Astrocyte of the spinal cord (primary cell): ENCODE measurements around the gene HECA.

Experiments
- DNase-seq: peaks from one replicate; pipeline ENCODE4 v3.0.0; 2011; ENCODE audit warnings: low read depth, low spot score
- H3K4me3 ChIP-seq: 2 replicates; pipeline ENCODE4 v1.5.1; 2011; ENCODE audit warnings: low read depth, mild to moderate bottlenecking, low read length, moderate library complexity
- in situ Hi-C: cut with HindIII; loops from 2 replicates; pipeline ENCODE4 v1.10.0; 2017; ENCODE audit warnings: low sequenced_read_pairs
- TF ChIP-seq, protein P1 (sequence below): IDR thresholded peaks from 2 replicates; pipeline ENCODE4 v1.5.1; 2012; ENCODE audit warnings: low read depth, mild to moderate bottlenecking, low read length, inconsistent platforms

HECA gene

DNA sequence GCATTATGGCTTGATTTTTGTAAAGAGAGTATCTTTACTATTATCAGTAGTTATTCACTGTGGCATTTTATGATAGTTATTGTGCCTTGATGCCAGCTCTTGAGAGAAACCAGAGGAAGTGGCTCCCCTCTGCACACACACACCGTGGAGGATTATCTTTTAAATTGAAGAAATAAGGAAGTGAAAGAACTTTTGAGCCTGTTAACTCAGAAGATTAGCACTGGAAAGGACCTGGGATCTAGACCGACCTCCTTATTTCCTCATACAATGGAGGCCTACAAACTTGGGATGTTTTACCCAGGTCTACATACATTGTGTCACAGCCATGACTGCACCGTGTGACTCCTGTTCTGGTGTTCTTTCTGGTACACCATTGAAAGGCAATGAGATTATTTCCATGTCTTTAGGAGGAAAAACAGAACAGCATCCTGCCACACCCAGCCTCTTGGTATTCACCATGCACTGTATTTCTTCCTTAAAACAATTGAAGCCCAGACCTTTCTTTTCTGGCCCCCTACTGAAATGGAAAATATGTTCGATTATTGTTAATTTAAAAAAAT is 40.6 kb downstream of the HECA start:
- H3K4me3 ChIP-seq: no peak overlapping the region
- TF ChIP-seq, protein P1, sequence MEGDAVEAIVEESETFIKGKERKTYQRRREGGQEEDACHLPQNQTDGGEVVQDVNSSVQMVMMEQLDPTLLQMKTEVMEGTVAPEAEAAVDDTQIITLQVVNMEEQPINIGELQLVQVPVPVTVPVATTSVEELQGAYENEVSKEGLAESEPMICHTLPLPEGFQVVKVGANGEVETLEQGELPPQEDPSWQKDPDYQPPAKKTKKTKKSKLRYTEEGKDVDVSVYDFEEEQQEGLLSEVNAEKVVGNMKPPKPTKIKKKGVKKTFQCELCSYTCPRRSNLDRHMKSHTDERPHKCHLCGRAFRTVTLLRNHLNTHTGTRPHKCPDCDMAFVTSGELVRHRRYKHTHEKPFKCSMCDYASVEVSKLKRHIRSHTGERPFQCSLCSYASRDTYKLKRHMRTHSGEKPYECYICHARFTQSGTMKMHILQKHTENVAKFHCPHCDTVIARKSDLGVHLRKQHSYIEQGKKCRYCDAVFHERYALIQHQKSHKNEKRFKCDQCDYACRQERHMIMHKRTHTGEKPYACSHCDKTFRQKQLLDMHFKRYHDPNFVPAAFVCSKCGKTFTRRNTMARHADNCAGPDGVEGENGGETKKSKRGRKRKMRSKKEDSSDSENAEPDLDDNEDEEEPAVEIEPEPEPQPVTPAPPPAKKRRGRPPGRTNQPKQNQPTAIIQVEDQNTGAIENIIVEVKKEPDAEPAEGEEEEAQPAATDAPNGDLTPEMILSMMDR: no peak
- in situ Hi-C loops: no loop called here
- no peak for DNase-seq

DNA sequence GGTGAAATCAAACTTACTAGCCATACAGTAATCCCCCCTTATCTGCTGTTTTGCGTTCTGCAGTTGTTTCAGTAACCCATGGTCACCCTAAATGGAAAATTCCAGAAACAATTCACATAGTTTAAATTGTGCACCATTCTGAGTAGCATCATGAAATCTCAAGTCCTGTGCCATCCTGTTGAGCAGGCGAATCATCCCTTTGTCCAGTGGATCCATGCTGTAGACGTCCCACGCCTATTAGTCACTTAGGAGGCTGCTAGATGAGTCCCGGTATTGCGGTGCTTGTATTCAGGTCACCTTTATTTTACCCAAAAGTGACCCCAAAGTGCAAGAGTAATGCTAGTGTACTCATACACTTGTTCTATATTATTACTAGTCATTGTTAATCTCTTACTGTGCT is 46.4 kb downstream of the HECA start:
- DNase-seq: no peak
- no peak overlapping the region for H3K4me3 ChIP-seq
- TF ChIP-seq, protein P1: no peak
- in situ Hi-C loops: no loop called here

DNA sequence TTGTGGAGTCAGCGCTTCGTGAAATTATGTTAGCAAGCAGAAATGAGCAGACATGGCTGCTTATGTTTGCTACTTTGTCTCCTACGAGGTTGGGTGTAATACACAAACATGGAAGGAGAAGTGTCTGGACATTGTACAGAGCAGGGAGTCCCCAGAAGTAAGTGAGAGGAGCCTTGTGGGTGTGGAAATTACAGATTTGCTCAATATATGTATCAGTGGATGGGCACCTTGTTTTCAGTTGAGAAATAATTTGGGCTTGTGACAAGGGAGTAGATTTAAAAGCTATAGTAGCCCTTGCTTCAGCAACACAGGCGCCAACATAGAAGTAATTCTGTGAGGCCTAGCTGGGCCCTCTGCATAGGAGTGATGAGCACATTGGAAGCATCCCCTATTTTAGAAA is 49.2 kb downstream of the HECA start:
- in situ Hi-C loops: no loop called here
- TF ChIP-seq, protein P1: no peak
- H3K4me3 ChIP-seq: no peak overlapping the region
- DNase-seq: no peak

DNA sequence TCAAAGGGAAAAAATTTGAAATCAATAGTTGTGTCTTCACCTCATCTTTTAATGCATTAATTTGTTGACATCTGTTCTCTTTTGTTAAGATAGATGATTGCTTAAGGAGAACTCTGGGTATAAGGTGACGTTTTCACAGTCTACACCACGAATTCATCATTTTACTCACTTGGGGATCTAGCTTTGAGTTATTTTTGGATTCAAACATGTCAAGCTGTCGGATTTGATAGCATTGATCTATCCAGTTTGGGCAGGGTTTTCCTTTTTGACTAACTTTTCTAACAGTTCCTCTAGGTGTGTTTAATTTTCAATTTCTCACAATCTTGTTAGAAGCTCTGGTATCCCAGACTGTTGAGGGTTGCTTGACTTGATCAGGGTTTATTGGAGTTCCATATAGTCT is 49.6 kb downstream of the HECA start:
- no peak overlapping the region for H3K4me3 ChIP-seq
- TF ChIP-seq, protein P1: no peak
- in situ Hi-C loops: no loop called here
- no peak for DNase-seq

DNA sequence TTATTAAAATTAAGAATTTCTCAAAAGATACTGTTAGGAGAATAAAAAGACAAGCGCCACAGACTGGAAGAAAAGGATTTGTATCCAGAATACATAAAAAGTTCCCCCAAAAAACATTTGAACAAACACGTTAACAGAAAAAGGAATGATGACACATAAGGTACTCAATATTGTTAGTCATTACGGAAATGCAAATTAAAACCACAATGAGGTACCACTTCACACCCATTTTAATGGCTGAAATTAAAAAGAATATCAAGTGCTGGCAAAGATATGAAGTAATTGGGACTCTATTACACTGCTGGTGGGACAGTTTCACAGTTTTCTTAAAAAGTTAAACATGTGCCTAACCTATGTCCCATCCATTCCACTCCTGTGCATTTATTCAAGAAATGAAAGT is 51.4 kb downstream of the HECA start:
- in situ Hi-C loops: no loop called here
- TF ChIP-seq, protein P1: no peak
- DNase-seq: no peak
- no peak overlapping the region for H3K4me3 ChIP-seq

DNA sequence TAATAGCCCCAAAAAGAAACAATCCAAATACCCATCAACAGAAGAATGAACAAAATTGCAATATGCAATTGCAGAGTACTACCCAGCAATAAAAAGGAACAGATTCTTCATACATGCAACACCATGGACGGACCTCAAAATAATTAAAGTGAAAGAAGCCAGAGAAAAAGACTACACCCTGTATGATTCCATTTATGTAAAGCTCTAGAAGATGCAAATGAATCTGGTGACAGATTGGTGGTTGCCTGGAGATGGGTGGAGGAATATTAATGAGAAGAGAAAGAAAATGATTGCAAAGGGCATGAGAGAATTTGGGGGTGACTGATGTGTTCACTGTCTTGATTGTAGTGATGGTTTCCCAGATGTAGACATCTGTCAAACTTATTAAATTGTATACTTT is 51.8 kb downstream of the HECA start:
- TF ChIP-seq, protein P1: no peak
- H3K4me3 ChIP-seq: no peak overlapping the region
- no peak for DNase-seq
- in situ Hi-C loops: no loop called here

DNA sequence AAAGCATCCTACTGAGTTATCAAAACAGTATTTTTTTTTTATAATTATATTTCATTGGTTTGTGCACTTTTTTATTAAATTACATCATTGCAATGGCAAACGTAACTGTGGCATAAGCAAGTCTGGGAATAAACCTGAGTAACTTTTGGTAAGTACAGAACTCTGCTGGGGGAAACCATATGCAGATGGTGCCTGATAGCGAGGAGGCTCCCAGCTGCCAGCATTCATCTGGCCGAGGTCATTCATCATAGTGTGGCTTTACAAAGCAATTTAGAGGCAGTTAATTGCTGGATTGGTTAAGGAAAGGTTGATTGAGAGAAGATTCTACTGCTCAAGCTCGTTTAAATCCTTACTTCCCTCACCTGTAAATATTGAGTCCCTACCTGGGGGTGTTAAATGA is 52.6 kb downstream of the HECA start:
- in situ Hi-C loops: no loop called here
- DNase-seq: no peak
- TF ChIP-seq, protein P1: no peak
- no peak overlapping the region for H3K4me3 ChIP-seq
